Occipital lobe (tissue), 2 donors: ENCODE measurements around the gene KCNJ12. TPM values are rescaled to one million over a fixed set of nuclear protein-coding genes. Genes with fewer than 3 reads are reported as not detected.

Experiments used
- DNase-seq: peaks from one replicate; lab custom pipeline; 2025; lab: John Stamatoyannopoulos, UW
- total RNA-seq: library from RNA; depleted of rRNA; stranded (reverse); fragments of >200 nt; gene quantifications from one replicate; pipeline ENCODE4 v1.2.3, GENCODE V29; 2014

Gene KCNJ12
- total RNA-seq, 1 donor from 2014 or later = 3.4 TPM

DNA sequence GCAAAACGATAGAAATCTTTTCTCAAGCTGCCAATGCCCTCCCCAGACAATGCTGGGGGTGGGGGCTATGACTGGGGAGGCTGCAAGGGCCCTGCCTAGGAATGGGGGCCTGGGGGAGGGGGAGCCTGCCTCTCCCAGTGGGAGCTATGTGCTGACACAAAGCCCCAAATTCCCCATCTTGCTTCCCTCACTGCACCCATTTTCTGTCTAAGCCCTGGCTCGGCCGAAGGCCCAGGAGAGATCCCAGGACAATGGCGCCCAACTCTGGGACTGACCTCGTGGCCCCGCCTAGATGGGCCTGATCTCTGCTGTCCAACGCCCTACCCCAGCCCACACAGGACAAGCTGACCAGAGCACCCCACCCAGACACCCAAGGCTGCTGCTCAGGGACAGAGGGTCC, 11.1 kb upstream of the KCNJ12 start:
- no peak for DNase-seq

DNA sequence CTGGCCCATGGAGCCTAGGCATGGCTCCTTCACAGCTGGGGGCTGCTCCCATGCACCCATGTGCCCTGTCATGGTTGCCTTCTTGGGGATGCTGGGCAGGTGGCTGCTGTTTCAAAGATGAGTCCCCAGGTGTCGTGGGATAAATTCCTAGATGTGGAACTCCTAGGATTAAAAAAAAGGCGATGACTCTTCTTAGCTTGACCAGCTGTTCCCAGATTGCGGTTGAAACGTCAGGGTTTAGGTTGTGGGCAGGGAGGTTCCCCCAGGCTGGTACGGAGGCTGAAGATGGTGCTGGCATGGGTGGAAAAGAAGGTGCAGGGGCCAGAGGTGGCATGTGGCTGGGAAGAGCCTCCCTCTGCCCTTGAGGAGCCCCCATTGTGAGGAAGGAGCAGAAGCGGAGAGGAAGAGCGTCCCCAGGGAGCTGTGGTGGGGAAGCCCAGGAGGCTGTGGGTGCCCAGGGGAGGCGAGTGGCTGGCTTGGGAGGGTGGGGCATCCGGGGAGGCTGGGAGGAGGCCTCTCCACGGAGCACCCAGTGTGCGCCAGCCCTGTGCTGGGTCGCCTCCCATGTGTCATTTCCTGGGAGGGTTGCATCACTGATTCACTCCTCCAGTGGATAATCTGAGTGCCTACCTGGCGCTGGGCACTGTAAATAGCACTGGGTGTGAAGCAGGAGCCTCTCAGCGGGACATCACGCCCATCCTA, 7.5 kb upstream of the KCNJ12 start:
- no peak for DNase-seq

- no peak for DNase-seq
Measured at GRCh38 chr17:21369395-21369794, 6.8 kb upstream of the KCNJ12 start.

DNA sequence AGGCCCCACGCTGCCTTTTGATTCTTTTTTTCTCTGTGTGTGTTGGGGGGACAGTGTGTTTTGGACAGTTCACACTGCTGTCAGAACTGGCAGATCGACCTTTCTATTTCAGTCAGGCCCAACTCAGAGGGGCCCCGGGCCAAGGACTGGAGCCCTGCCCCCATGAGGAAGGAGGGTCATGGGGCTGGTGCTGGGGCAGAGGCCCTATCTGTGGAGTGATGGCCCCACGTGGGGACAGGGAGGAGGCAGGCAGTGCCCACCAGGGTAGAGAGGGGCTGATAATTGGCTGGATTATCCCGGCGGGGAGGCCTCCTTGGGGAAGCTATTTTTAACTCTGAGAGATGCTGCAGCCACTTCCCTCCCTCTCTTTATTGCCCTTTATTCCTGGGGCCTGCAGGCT, 5.7 kb upstream of the KCNJ12 start:
- no peak for DNase-seq

DNA sequence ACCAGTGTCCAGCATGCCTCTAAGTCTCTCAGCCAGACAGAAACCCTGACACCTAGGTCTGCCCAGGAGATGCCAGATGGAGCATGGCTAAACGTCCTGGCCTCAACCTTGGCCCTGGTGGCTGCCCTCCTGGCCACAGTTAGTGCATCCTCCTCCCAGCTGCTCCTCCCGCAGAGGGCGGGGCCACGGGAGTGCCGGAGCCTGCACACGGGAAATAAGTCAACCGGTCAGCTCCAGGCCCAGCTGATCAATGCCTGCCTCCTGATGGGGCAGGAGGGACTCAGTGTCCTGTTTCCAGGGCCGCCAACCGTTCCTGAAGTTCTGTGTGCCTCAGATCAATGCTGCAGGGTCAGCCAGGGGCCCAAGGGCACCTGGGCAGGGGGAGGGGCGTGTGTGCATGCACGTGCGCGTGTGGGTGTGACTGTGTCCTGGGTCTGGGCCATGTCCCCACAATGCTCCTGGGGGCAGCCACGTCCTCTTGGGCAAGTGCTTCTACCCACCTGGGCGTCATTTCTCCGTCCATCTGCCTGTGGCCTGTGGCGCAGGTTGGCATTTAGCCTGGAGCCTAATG, 4.6 kb upstream of the KCNJ12 start:
- no peak for DNase-seq

GRCh38 chr17:21372256-21372954, 3.8 kb upstream of the KCNJ12 start:
- no peak for DNase-seq

- DNase-seq = no peak
Measured at GRCh38 chr17:21373036-21373435, 3.1 kb upstream of the KCNJ12 start.

- DNase-seq = no peak
Measured at GRCh38 chr17:21373696-21374440, 2.3 kb upstream of the KCNJ12 start.

- DNase-seq = no peak
Measured at GRCh38 chr17:21374441-21375161, 1.6 kb upstream of the KCNJ12 start.

DNA sequence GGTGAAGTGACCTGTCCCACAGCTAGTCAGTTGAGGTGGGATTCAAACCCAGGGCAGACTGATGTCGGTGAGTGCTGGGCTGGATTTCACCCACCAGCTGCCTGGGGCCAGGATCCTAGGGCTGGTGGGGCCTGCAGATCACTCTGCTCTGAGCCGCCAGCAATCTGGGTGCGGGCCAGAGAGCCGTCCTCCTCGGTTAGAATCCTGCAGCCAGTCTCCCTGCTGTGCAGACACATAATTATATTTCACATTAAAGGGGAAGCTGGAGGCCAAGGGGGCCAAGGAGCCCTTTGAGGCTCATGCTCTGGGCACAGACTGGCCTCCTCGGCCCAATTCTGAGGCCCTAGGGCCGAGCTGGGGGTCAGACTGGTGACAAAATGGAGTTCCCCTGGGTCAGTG, 996 bp upstream of the KCNJ12 start:
- DNase-seq = no peak

DNA sequence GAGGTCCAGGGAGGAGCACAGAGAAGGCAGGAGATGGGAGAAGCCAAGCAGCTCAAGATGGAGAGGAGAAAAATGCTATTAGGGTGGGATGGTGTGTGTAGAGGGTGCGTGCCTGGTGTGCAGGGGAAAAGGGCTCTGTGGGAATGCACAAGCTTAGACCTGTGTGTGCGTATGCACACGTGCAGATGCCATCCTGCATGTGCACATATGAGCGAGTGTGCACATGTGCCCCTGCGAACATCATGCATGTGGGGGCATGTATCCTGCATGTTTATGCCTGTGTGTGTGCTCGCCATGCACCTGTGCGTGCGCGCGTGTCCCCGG, 438 bp upstream of the KCNJ12 start:
- no peak for DNase-seq

GRCh38 chr17:21376759-21377690, 868 bp downstream of the KCNJ12 start:
- DNase-seq = no peak

DNA sequence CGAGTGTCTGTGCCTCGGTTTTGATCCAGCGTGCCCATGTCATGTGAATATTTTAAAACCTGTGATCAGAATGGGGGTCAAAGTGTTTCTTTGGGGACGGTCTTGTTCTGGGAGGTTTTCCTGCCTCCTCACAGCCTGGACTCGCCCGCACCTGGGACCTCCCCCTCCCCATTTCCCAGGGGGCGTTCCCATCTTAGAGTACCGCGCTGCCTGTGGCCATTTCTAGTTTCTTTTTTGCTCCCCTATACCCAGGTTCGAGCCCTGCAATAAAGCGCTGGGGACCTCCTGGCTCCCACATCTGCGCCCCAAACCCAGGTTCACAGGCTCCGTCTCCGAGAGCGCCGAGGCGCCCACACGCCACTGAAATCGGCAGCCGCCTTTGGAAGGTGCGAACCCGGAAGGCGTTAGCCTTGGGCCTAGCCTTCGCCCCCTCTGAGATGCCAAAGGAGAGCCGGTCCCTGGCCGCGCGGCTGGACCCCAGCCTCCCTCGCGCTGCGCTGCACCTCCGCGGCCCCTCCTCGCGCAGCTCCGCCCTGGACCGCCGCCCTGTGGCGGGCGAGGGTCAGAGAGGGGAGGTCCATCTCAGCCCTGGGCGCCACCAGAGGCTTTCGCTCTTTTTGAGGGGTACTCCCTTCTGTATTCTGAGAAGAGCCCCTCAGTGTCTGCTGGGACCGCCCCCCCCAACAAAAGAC, 1.7 kb downstream of the KCNJ12 start:
- no peak for DNase-seq

DNA sequence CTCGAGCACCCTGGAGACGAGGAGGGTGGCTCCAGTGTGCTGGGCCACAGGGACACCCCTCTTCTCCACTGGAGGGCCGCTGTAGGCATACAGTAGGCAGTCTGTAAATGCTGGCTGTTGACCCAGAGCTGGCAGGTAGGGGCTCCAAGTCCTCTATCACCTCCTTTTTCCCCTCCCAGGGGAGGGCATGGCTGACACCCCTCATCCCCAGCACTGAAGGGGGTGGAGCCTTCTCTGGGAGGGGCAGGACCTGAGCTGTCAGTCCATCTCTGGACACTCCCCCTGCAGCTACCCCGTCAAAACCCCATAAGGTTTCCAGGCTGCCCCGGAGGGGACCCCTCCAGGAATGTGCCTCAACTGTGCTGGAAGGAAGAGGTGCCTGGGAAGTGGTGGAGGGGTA, 2.4 kb downstream of the KCNJ12 start:
- DNase-seq = no peak

GRCh38 chr17:21379080-21379711, 3.0 kb downstream of the KCNJ12 start:
- no peak for DNase-seq

- DNase-seq = no peak
Measured at GRCh38 chr17:21380659-21381058, 4.5 kb downstream of the KCNJ12 start.

- DNase-seq = no peak
Measured at GRCh38 chr17:21381076-21381706, 5.0 kb downstream of the KCNJ12 start.

GRCh38 chr17:21382560-21383495, 6.7 kb downstream of the KCNJ12 start:
- DNase-seq = no peak
